ELR (cell line): Measurements from ENCODE around the gene PTGFRN.

Experiments used
- DNase-seq: peaks from one replicate; pipeline ENCODE4 v3.0.0-alpha.2; 2015; ENCODE audit warnings: low read depth

Gene PTGFRN

DNA sequence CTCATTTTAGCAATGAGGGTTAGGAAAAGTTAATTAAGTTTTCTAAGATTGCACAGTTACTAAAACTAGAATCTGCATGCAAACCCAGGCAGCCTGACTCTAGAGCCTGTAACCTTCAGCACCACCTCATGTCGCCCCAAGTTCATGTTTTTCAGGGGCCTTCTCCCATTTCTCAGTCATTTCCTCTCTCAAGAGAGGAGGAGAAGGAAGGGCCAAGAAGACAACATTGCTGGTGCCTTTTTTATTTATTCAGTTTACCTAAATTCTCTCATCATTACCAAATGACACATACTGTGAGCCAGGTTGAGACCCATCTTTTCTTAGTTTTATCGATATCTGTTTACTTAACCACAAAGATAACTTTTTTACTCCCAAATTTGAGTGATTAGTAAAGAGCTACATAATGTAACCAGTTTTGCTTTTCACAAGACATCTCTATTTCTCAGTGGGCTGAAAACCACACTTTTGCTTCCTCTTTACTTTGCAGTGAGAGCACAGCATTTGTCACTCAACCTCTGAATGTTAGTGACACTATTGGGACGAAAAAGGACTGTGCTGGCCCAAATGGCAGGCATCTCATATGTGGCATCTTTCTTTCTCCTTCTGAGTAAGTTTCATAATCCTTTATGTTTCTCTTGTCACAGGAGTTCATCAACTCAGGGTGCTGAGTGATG, 91.7 kb downstream of the PTGFRN start, which contains the start of gene CD101:
TSS of gene CD101 (plus strand) at position 507 of the 674 bp plus-strand sequence. CDS start at position 565, 58 bp downstream.
- no peak for DNase-seq

DNA sequence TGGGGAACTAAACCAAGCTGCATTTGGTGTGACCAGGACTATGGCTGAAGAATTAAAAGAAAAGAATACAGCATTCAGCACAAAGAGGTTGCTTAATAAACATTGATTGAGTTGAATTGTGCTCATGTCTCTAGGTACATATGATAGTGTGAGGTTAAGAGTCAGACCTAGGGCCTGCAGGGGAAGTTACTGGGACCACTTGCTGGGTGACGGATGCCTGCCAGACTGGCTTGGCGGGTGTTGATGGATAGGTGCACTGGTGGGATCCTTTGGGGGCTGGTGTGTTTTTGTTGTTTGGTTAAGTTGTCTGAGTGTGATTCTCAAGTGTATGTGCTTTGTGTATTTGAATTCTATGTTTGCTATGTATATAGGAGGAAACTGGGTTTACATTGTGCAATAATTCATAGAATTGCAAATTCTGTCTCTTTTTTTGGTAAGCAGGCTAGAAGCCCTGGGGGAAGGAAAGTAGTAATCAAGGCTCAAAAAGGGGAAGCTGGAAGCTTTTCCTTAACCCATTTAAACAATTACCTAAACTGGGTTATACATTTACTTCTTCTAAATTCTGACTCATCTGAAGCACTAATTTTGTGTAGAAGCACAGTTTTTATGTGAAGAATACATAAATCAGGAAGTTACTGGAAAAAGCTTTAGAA, 93.6 kb downstream of the PTGFRN start:
- no peak for DNase-seq

DNA sequence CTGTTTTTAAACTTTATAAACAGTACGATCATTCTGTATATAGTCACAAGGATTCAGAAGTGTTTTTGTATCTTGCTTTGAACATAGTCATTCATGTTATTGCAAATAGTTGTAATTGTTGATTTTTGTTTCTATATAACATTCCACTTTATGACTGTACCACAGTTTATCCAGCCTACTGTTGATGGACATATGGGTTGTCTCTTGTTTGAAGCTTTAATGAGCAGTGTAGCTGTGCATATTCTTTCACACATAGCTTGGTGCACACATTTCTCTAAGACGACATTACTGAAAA, 98.0 kb downstream of the PTGFRN start:
- DNase-seq: no peak

GRCh38 chr1:117008656-117009055, 98.9 kb downstream of the PTGFRN start:
- no peak for DNase-seq

DNA sequence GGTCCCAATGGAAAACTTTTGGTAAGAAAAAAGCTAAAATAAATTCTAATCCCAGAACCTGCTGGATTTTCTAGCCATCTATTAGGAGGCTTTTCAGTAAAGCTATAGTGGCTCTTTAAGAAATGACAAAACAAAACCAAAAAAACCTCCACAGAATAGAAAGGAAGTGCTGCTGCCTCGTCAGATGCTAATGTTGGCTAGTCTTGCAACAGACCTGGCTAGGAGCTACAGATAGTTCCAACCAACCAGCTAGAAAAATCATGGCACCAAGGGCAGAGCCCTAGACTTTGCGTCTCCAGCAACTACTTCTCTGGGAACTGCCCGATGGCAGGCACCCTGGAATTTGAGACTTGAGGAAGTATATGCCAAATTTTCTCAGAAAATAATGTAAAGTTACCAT, 99.4 kb downstream of the PTGFRN start:
- DNase-seq: no peak

GRCh38 chr1:117010310-117010969, 100.7 kb downstream of the PTGFRN start:
- DNase-seq: no peak

DNA sequence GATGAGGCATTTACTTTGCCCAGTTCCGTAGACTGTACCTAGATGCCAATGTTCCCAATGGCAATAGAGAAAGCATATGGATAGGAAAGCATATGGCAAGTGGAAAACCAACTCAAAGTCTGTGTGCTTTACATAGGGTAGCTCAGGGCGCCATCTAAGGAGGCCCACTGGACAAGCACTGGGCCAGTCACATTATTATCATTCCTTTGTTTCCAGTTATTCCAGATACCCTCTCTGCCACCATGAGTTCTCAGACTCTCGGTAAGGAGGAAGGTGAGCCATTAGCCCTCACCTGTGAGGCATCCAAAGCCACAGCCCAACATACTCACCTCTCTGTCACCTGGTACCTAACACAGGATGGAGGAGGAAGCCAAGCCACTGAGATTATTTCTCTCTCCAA, 101.6 kb downstream of the PTGFRN start:
- DNase-seq: no peak

- no peak for DNase-seq
These were observed 103.7 kb downstream of the PTGFRN start for GRCh38 chr1:117013309-117013858.

DNA sequence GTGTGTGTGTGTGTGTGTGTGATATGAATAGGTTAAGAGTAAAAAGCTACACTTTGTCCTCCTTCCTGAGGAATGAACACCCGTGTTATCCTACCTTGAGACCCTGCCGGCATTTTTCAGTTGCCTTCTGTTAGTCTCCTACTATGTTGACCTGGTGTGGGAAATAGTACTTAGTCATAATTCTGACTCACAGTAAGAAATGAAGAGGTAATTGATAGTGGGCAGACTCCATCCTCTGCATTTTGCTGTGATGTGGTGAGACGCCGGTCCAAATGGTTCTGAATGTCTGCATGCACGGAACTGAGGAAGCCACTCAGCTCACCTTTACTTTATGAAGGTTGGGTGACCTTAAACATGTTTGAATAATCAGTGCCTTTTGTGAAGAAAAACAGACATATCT, 104.5 kb downstream of the PTGFRN start:
- peak; percentile 27 for DNase-seq

GRCh38 chr1:117015724-117016123, 106.0 kb downstream of the PTGFRN start:
- no peak for DNase-seq

GRCh38 chr1:117017062-117017461, 107.3 kb downstream of the PTGFRN start:
- DNase-seq: no peak

GRCh38 chr1:117017648-117018047, 107.9 kb downstream of the PTGFRN start:
- DNase-seq: no peak

DNA sequence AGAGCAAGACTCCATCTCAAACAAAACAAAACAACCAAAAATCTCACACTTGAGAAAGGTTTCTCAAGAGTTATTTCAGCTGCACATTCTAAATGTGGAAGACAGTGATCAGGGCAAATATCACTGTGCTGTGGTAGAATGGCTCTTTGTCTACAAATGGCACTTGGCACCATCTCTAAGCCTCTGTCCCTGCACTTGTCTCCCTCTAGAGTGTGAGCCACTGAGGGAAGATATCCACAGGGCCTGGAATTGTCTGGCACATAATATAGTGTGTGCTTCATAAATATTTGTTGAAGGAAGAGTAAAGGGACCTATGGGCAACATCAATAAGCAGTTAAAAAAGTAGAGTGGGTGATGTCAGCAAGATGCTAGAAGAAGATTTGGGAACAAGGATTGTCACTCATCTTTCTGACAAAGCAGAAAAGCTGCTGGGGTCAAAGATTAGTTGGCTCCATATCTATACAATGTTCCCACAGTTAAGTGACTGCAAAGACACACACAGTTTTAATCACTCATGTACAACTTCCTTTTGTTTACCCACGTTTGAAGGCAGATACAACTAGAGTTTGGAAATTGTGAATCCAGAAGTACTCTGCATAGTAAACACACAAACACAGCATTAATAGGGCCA, 110.9 kb downstream of the PTGFRN start:
- no peak for DNase-seq

DNA sequence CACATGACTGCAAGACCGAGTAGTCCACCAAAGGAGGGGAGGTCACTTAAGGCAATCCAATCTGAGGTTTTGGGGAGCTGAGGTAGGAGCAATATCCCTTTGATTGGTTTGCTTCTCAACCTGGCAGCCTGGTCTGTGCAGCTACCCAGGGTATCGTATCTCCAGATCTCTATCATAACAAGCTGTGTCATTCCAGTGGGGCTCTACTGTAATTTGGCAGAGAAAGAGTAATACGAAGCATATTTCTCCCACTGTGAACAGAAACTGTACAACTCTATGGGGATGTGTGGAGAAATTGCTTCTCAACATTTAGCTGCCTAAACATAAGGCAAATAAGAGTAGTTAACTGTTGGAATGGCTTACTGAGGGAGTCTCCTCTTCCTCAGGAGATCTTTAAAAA, 112.4 kb downstream of the PTGFRN start:
- no peak for DNase-seq

DNA sequence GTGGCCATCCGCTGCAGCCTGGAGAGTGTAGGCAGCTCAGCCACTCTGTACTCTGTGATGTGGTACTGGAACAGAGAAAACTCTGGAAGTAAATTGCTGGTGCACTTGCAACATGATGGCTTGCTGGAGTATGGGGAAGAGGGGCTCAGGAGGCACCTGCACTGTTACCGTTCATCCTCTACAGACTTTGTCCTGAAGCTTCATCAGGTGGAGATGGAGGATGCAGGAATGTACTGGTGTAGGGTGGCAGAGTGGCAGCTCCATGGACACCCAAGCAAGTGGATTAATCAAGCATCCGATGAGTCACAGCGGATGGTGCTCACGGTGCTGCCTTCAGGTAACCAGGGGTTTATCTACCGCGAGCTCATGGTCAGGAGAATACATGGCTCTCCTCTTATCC, 115.9 kb downstream of the PTGFRN start:
- no peak for DNase-seq

- DNase-seq: no peak
These were observed 116.6 kb downstream of the PTGFRN start for GRCh38 chr1:117026361-117026760.

DNA sequence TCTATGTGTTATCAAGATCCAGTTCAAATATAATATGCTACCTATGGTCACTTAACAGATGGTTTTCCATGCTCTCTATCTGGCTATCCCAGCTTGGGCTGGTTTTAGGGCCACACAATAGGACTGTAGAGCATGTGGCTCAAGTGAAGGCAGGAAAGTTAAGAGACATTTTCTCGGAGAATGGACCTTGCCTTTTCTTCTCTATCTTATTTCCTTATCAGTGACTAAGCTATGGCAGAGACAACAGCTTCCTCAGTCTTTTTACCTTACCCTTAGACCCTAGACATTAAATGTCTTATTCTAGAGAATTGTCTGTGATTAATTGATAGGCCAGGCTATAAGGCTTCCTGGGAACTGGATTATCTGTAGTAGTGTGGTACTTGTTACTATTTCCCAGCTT, 120.0 kb downstream of the PTGFRN start:
- no peak for DNase-seq

DNA sequence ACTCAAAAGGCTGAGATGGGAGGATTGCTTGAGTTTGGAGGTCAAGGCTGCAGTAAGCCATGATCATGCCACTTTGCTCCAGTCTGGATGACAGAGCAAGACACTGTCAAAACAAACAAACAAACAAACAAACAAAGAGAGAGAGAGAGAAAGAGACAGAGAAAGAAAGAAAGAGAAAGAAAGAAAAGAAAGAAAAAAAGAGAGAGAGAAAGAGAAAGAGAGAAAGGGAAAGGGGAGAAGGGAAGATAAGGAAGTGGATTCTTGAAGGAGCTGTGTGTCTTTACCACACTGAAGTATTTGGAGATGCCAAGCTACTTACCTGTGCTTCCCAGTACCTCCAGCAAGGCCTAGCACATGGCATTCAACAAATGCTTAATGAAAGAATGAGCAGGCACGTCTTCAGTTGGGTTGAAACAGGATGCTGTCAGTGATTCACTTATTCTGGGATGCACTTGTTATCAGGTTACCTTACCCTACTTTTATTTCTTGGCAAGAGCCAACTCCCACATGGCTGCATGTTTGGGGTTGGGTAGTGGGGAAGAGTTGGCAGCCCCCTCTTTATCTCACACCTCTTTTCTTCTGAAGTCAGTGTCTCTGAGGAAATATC, 120.7 kb downstream of the PTGFRN start:
- no peak for DNase-seq

DNA sequence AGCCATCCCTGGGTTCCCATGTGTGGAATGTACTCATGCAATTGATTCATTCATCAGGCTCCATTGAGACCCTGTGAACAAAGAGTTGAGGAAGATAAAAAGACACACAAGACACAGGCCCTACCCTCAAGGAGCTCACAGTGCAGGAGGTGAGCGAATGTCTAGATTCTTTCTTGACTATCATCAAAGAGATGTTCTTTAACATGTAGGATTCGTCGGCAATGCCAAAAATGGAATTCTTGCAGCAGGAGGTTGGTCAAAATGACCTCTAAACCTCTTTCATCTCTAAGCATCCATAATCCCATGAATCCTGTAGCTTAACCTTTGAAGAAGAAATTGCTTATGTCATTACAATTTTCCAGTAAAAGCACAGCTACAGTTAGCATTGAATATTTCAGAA, 122.5 kb downstream of the PTGFRN start:
- DNase-seq: no peak

- no peak for DNase-seq
These were observed 123.2 kb downstream of the PTGFRN start for GRCh38 chr1:117032681-117033539.

GRCh38 chr1:117033772-117034171, 124.1 kb downstream of the PTGFRN start:
- DNase-seq: no peak
